GM18520 (cell line): ENCODE measurements around the gene KRTAP4-5.
"Not testable (repeated sequence)": the region's sequence is repeated elsewhere in the genome, so short reads cannot be mapped to it uniquely, and the experiment has no call there.

Experiments used
- ATAC-seq: cut with Tn5 transposase; IDR thresholded peaks from one replicate; pipeline ENCODE4 v1.9.1; 2021; ENCODE audit not compliant: unreplicated experiment

The KRTAP4-5 gene

GRCh38 chr17:41111151-41111885 lies 38.3 kb downstream of the KRTAP4-5 start:
- no peak for ATAC-seq

GRCh38 chr17:41108728-41109386 lies 40.8 kb downstream of the KRTAP4-5 start:
- ATAC-seq = not testable (repeated sequence)

GRCh38 chr17:41107941-41108450 lies 41.6 kb downstream of the KRTAP4-5 start:
- no peak for ATAC-seq

- not testable (repeated sequence) for ATAC-seq
These were observed 44.3 kb downstream of the KRTAP4-5 start, which contains the start of gene KRTAP4-9 for GRCh38 chr17:41105347-41105746. Gene KRTAP4-9 (plus strand): TSS chr17:41105389. CDS start chr17:41105389, 0 bp downstream.

GRCh38 chr17:41104386-41105038 lies 45.1 kb downstream of the KRTAP4-5 start:
- not testable (repeated sequence) for ATAC-seq

- no peak for ATAC-seq
These were observed 45.7 kb downstream of the KRTAP4-5 start for GRCh38 chr17:41103896-41104295.

- ATAC-seq = no peak
These were observed 47.9 kb downstream of the KRTAP4-5 start, which contains the start of gene KRTAP4-16 for GRCh38 chr17:41101586-41102259. Gene KRTAP4-16 (minus strand): TSS chr17:41102209. CDS start chr17:41102209, 0 bp downstream.

GRCh38 chr17:41099682-41100480 lies 49.7 kb downstream of the KRTAP4-5 start:
- not testable (repeated sequence) for ATAC-seq
